ENCODE results near the gene TIMM50. TPM values are rescaled to one million over a fixed set of nuclear protein-coding genes. Genes with fewer than 3 reads are reported as not detected.
"Not testable (repeated sequence)": the region's sequence is repeated elsewhere in the genome, so short reads cannot be mapped to it uniquely, and the experiment has no call there.

TIMM50 gene
- total RNA-seq, 4 donors from 2014 or later, result 25.4 to 61.1 (median 33.2) TPM

DNA sequence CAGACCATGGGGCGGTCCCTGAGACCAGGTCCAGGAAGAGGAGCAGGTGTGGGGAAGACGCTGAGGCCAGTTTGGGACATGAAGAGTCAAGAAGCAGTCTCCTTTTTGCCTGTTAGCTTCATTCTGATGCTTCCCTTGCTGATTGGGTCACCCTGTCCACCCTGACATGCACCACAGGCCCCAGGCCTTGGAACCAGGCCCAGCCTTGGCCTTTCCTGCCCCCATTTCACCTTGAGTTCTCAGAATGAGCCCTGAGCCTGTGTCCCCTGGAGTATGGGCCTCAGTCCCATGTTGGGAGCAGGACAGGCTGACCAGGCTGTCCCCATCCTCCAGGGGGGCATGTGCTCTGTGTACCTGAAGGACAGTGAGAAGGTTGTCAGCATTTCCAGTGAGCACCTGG lies 4.9 kb upstream of the TIMM50 start:
- TF ChIP-seq, protein P1, sequence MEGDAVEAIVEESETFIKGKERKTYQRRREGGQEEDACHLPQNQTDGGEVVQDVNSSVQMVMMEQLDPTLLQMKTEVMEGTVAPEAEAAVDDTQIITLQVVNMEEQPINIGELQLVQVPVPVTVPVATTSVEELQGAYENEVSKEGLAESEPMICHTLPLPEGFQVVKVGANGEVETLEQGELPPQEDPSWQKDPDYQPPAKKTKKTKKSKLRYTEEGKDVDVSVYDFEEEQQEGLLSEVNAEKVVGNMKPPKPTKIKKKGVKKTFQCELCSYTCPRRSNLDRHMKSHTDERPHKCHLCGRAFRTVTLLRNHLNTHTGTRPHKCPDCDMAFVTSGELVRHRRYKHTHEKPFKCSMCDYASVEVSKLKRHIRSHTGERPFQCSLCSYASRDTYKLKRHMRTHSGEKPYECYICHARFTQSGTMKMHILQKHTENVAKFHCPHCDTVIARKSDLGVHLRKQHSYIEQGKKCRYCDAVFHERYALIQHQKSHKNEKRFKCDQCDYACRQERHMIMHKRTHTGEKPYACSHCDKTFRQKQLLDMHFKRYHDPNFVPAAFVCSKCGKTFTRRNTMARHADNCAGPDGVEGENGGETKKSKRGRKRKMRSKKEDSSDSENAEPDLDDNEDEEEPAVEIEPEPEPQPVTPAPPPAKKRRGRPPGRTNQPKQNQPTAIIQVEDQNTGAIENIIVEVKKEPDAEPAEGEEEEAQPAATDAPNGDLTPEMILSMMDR (IDR thresholded peaks at IDR 0.05), result no peak
- no peak for TF ChIP-seq POLR2A (IDR thresholded peaks at IDR 0.05)
- Histone ChIP-seq H3K36me3 (peaks cover 0 to 59% (median 0%) of the 10 kb centered on the region in 3 donors), H3K4me1 (peaks cover 0 to 4% (median 0%) of the 10 kb centered on the region in 4 donors), H3K27ac (no peak overlapping the region), H3K9me3 (no peaks in the 10 kb centered on the region), H3K4me3 (no peak overlapping the region), H3K27me3 (no peaks in the 10 kb centered on the region)
- DNase-seq, result no peak

GRCh38 chr19:39479319-39479801 lies 1.3 kb upstream of the TIMM50 start:
- not testable (repeated sequence) for H3K9me3 ChIP-seq, H3K4me3 ChIP-seq, H3K27me3 ChIP-seq, DNase-seq
- Histone ChIP-seq H3K4me1 (peaks cover 0 to 14% (median 7%) of the 10 kb centered on the region in 4 donors), H3K36me3 (peaks cover 0 to 23% (median 0%) of the 10 kb centered on the region in 3 donors), H3K27ac (peak overlapping the region in 1 of 4 donors; percentile 78)

DNA sequence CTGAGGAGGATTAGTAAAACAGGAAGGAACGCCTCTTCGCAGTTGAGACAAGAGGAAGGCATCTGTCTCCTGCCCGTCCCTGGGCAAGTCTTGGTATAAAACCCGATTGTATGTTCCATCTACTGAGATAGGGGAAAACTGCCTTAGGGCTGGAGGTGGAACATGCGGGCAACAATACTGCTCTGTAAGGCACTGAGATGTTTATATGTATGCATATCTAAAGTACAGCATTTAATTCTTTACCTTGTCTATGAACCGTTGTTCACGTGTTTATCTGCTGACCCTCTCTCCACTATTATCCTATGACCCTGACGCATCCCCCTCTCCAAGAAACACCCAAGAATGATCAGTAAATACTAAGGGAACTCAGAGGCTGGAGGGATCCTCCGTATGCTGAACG lies 722 bp upstream of the TIMM50 start:
- peaks cover 0 to 14% (median 7%) of the 10 kb centered on the region in 4 donors for H3K4me1 ChIP-seq
- peaks cover 0 to 23% (median 0%) of the 10 kb centered on the region in 3 donors for H3K36me3 ChIP-seq
- H3K27ac ChIP-seq, result peak overlapping the region; percentile 70 to 86 (median 78)
- H3K4me3 ChIP-seq, result peak overlapping the region; percentile 79 to 97 (median 92)
- H3K27me3 ChIP-seq, result no peaks in the 10 kb centered on the region
- no peaks in the 10 kb centered on the region for H3K9me3 ChIP-seq
- TF ChIP-seq, protein P1 (IDR thresholded peaks at IDR 0.05), result no peak
- no peak for TF ChIP-seq POLR2A (IDR thresholded peaks at IDR 0.05)
- no peak for DNase-seq

- Histone ChIP-seq H3K9me3 (no peaks in the 10 kb centered on the region), H3K27ac (peak overlapping the region; percentile 70 to 86 (median 78)), H3K4me3 (peak overlapping the region; percentile 79 to 97 (median 92)), H3K36me3 (peaks cover 0 to 22% (median 0%) of the 10 kb centered on the region in 3 donors), H3K27me3 (no peaks in the 10 kb centered on the region), H3K4me1 (peaks cover 0 to 14% (median 7%) of the 10 kb centered on the region in 4 donors)
- no peak for DNase-seq
- TF ChIP-seq, protein P1 (IDR thresholded peaks at IDR 0.05), result no peak
- no peak for TF ChIP-seq POLR2A (IDR thresholded peaks at IDR 0.05)
Measured at GRCh38 chr19:39481229-39481545, 549 bp downstream of the TIMM50 start.

DNA sequence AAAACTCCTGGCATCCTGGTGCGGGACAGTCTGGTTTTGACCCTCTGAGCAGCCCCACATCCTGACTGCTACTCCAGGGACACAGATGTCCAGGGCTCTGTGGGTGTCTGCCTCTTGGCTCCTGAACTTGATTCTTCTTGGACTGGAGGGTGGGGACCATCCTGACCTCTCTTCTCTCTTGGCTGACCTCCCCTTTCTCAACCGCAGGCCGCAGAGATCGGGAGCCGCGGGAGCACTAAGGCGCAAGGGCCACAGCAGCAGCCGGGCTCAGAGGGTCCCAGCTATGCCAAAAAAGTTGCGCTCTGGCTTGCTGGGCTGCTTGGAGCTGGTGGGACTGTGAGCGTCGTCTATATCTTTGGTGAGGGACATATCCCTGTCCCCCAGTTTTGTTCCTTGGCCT lies 1.0 kb downstream of the TIMM50 start:
- Histone ChIP-seq H3K4me3 (peak overlapping the region; percentile 79 to 97 (median 92)), H3K27ac (no peak overlapping the region), H3K4me1 (peaks cover 0 to 14% (median 7%) of the 10 kb centered on the region in 4 donors), H3K27me3 (no peaks in the 10 kb centered on the region), H3K9me3 (no peaks in the 10 kb centered on the region), H3K36me3 (peaks cover 0 to 23% (median 0%) of the 10 kb centered on the region in 3 donors)
- TF ChIP-seq, protein P1 (IDR thresholded peaks at IDR 0.05), result no peak
- TF ChIP-seq POLR2A (IDR thresholded peaks at IDR 0.05), result no peak
- DNase-seq, result no peak

DNA sequence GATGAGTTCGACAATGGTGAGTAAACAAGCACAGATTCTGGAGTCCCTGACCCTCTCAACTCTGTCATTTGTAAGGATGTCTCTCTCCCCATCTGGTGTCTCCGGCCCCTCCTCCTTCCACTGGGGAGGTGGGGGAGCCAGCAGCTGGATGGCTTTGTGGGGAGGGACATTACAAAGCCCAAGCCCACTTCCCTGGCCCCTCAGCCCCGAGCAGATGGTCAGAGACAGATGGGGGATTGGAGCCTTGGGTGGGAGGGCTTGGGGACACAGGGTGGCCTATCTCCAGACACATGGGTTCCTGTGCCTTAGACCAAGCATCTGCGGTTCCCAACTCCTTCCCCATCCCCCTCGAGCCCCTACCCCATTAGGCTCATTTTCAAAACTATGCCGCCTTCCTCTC lies 2.5 kb downstream of the TIMM50 start:
- Histone ChIP-seq H3K4me3 (no peak overlapping the region), H3K4me1 (peaks cover 0 to 14% (median 7%) of the 10 kb centered on the region in 4 donors), H3K27ac (no peak overlapping the region), H3K36me3 (peaks cover 0 to 38% (median 0%) of the 10 kb centered on the region in 3 donors), H3K9me3 (no peaks in the 10 kb centered on the region), H3K27me3 (no peaks in the 10 kb centered on the region)
- TF ChIP-seq POLR2A (IDR thresholded peaks at IDR 0.05), result no peak
- TF ChIP-seq, protein P1 (IDR thresholded peaks at IDR 0.05), result no peak
- no peak for DNase-seq

All from Peyer's patch (tissue), 4 donors.